ENCODE results near the gene ZNF536.
"Not testable (repeated sequence)": the region's sequence is repeated elsewhere in the genome, so short reads cannot be mapped to it uniquely, and the experiment has no call there.

The ZNF536 gene

GRCh38 chr19:30338041-30338456, 34.1 kb upstream of the ZNF536 start:
- H3K36me3 Mint-ChIP-seq: no peaks in the 10 kb centered on the region
- ATAC-seq: no peak
- H3K4me1 Mint-ChIP-seq: no peaks in the 10 kb centered on the region
- DNase-seq (ENCODE audit: low spot score in 2 of 2): no peak
- no peak overlapping the region for H3K4me3 Mint-ChIP-seq
- H3K27ac Mint-ChIP-seq: no peak overlapping the region
- H3K9me3 Mint-ChIP-seq: no peaks in the 10 kb centered on the region

GRCh38 chr19:30338878-30339623, 33.1 kb upstream of the ZNF536 start:
- Mint-ChIP-seq H3K4me1 (no peaks in the 10 kb centered on the region), H3K27ac (no peak overlapping the region), H3K36me3 (no peaks in the 10 kb centered on the region), H3K4me3 (no peak overlapping the region), H3K9me3 (no peaks in the 10 kb centered on the region)
- no peak for ATAC-seq
- DNase-seq (ENCODE audit: low spot score in 2 of 2): no peak

- Mint-ChIP-seq H3K27ac (no peak overlapping the region), H3K4me3 (no peak overlapping the region), H3K4me1 (no peaks in the 10 kb centered on the region), H3K9me3 (no peaks in the 10 kb centered on the region), H3K36me3 (no peaks in the 10 kb centered on the region)
- ATAC-seq (no peak), DNase-seq (ENCODE audit: low spot score in 2 of 2) (no peak)
Observed at GRCh38 chr19:30339624-30340525, 32.3 kb upstream of the ZNF536 start.

GRCh38 chr19:30340771-30341561, 31.2 kb upstream of the ZNF536 start:
- no peaks in the 10 kb centered on the region for H3K36me3 Mint-ChIP-seq
- no peaks in the 10 kb centered on the region for H3K9me3 Mint-ChIP-seq
- no peak overlapping the region for H3K4me3 Mint-ChIP-seq
- ATAC-seq (no peak), DNase-seq (ENCODE audit: low spot score in 2 of 2) (no peak)
- H3K27ac Mint-ChIP-seq: no peak overlapping the region
- H3K4me1 Mint-ChIP-seq: no peaks in the 10 kb centered on the region

GRCh38 chr19:30341611-30342201, 30.5 kb upstream of the ZNF536 start:
- Mint-ChIP-seq H3K9me3 (no peaks in the 10 kb centered on the region), H3K36me3 (no peaks in the 10 kb centered on the region), H3K27ac (no peak overlapping the region), H3K4me3 (no peak overlapping the region), H3K4me1 (no peaks in the 10 kb centered on the region)
- ATAC-seq: no peak
- DNase-seq (ENCODE audit: low spot score in 2 of 2): no peak

GRCh38 chr19:30342901-30343300, 29.3 kb upstream of the ZNF536 start:
- no peak overlapping the region for H3K27ac Mint-ChIP-seq
- H3K4me1 Mint-ChIP-seq: no peaks in the 10 kb centered on the region
- H3K9me3 Mint-ChIP-seq: no peaks in the 10 kb centered on the region
- no peaks in the 10 kb centered on the region for H3K36me3 Mint-ChIP-seq
- DNase-seq (ENCODE audit: low spot score in 2 of 2) (no peak), ATAC-seq (no peak)
- no peak overlapping the region for H3K4me3 Mint-ChIP-seq

GRCh38 chr19:30344446-30345425, 27.4 kb upstream of the ZNF536 start:
- H3K36me3 Mint-ChIP-seq: no peaks in the 10 kb centered on the region
- H3K4me3 Mint-ChIP-seq: no peak overlapping the region
- H3K9me3 Mint-ChIP-seq: no peaks in the 10 kb centered on the region
- DNase-seq (ENCODE audit: low spot score in 2 of 2) (no peak), ATAC-seq (no peak)
- no peaks in the 10 kb centered on the region for H3K4me1 Mint-ChIP-seq
- H3K27ac Mint-ChIP-seq: no peak overlapping the region

GRCh38 chr19:30345686-30346085, 26.5 kb upstream of the ZNF536 start:
- H3K36me3 Mint-ChIP-seq: no peaks in the 10 kb centered on the region
- H3K9me3 Mint-ChIP-seq: no peaks in the 10 kb centered on the region
- ATAC-seq (no peak), DNase-seq (ENCODE audit: low spot score in 2 of 2) (no peak)
- no peaks in the 10 kb centered on the region for H3K4me1 Mint-ChIP-seq
- H3K4me3 Mint-ChIP-seq: no peak overlapping the region
- H3K27ac Mint-ChIP-seq: no peak overlapping the region

- not testable (repeated sequence) for ATAC-seq; DNase-seq (ENCODE audit: low spot score in 2 of 2); H3K4me3 Mint-ChIP-seq; H3K4me1 Mint-ChIP-seq; H3K36me3 Mint-ChIP-seq; H3K27ac Mint-ChIP-seq; H3K9me3 Mint-ChIP-seq
Observed at GRCh38 chr19:30346468-30346867, 25.7 kb upstream of the ZNF536 start.

GRCh38 chr19:30349131-30349730, 23.0 kb upstream of the ZNF536 start:
- no peak overlapping the region for H3K27ac Mint-ChIP-seq
- no peaks in the 10 kb centered on the region for H3K4me1 Mint-ChIP-seq
- ATAC-seq (no peak), DNase-seq (ENCODE audit: low spot score in 2 of 2) (no peak)
- no peaks in the 10 kb centered on the region for H3K9me3 Mint-ChIP-seq
- H3K36me3 Mint-ChIP-seq: no peaks in the 10 kb centered on the region
- no peak overlapping the region for H3K4me3 Mint-ChIP-seq

- H3K27ac Mint-ChIP-seq: no peak overlapping the region
- ATAC-seq: no peak
- no peak overlapping the region for H3K4me3 Mint-ChIP-seq
- no peaks in the 10 kb centered on the region for H3K4me1 Mint-ChIP-seq
- no peaks in the 10 kb centered on the region for H3K36me3 Mint-ChIP-seq
- DNase-seq (ENCODE audit: low spot score in 2 of 2): no peak
- no peaks in the 10 kb centered on the region for H3K9me3 Mint-ChIP-seq
Observed at GRCh38 chr19:30350692-30351663, 21.2 kb upstream of the ZNF536 start.

GRCh38 chr19:30351774-30352173, 20.4 kb upstream of the ZNF536 start:
- ATAC-seq: no peak
- Mint-ChIP-seq H3K9me3 (no peaks in the 10 kb centered on the region), H3K4me3 (no peak overlapping the region), H3K4me1 (no peaks in the 10 kb centered on the region), H3K27ac (no peak overlapping the region), H3K36me3 (no peaks in the 10 kb centered on the region)
- DNase-seq (ENCODE audit: low spot score in 2 of 2): no peak

- Mint-ChIP-seq H3K27ac (no peak overlapping the region), H3K4me1 (no peaks in the 10 kb centered on the region), H3K36me3 (no peaks in the 10 kb centered on the region), H3K9me3 (no peaks in the 10 kb centered on the region), H3K4me3 (no peak overlapping the region)
- ATAC-seq (no peak), DNase-seq (ENCODE audit: low spot score in 2 of 2) (no peak)
Observed at GRCh38 chr19:30353394-30353945, 18.7 kb upstream of the ZNF536 start.
